ENCODE measurements around the gene SIRPA. TPM values are rescaled to one million over a fixed set of nuclear protein-coding genes. Genes with fewer than 3 reads are reported as not detected.

SIRPA gene
- total RNA-seq, 1 donor from 2014 or later = 25.5 TPM

DNA sequence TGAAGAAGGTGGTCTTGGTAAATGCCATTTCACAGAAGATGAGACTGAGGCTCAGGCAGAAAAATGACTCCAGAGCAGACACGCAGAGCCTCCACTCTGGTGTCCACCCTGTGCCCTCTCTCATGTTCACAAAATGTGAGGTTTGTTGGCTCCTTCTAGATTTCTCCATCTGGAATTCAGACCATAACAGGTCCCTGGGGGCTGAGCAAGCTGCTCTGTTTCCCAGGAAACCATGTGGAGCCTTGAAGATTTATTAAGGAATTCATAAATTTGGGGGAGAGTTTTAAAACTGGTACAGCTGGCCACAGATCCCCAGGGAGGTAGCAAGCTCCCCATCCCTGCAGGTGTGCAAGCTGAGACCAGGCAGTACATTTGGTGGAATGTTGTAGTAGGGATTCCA, 38.8 kb upstream of the SIRPA start:
- H3K36me3 ChIP-seq = no peaks in the 10 kb centered on the region
- no peak overlapping the region for H3K27ac ChIP-seq (replicated peaks)
- DNase-seq = no peak
- H3K27me3 ChIP-seq (ENCODE audit: low read depth) = peaks cover 6% of the 10 kb centered on the region
- H3K4me3 ChIP-seq = no peak overlapping the region
- TF ChIP-seq, protein P1, sequence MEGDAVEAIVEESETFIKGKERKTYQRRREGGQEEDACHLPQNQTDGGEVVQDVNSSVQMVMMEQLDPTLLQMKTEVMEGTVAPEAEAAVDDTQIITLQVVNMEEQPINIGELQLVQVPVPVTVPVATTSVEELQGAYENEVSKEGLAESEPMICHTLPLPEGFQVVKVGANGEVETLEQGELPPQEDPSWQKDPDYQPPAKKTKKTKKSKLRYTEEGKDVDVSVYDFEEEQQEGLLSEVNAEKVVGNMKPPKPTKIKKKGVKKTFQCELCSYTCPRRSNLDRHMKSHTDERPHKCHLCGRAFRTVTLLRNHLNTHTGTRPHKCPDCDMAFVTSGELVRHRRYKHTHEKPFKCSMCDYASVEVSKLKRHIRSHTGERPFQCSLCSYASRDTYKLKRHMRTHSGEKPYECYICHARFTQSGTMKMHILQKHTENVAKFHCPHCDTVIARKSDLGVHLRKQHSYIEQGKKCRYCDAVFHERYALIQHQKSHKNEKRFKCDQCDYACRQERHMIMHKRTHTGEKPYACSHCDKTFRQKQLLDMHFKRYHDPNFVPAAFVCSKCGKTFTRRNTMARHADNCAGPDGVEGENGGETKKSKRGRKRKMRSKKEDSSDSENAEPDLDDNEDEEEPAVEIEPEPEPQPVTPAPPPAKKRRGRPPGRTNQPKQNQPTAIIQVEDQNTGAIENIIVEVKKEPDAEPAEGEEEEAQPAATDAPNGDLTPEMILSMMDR (IDR thresholded peaks at IDR 0.05; ENCODE audit: borderline replicate concordance) = no peak
- intact Hi-C loops (cut with micrococcal nuclease) = no loop called here
- no peaks in the 10 kb centered on the region for H3K9me3 ChIP-seq (replicated peaks)
- no peaks in the 10 kb centered on the region for H3K4me1 ChIP-seq

DNA sequence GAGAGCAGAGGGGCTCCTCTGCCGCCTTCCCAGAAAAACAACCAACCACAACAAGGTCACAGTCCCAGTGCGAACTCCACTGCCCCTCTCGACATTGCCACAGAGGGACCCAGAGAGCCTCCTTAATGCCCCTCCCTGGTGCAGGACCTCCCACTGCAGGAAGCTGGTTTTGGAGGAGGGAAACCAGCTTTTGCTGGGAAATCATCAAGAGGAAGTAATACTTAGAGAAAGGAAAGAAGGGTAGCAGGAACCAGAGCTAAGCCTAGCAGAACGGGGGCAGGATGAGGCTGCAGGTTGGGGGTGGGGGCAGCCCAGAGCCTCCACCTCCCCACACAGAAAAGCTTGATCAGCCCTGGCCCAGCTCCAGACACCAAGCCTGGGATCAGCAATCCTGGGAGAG, 37.7 kb upstream of the SIRPA start:
- Histone ChIP-seq H3K36me3 (no peaks in the 10 kb centered on the region), H3K27me3 (ENCODE audit: low read depth) (peaks cover 12% of the 10 kb centered on the region), H3K4me3 (no peak overlapping the region), H3K9me3 (replicated peaks) (no peaks in the 10 kb centered on the region), H3K4me1 (no peaks in the 10 kb centered on the region), H3K27ac (replicated peaks) (no peak overlapping the region)
- TF ChIP-seq, protein P1 (IDR thresholded peaks at IDR 0.05; ENCODE audit: borderline replicate concordance) = no peak
- no peak for DNase-seq
- intact Hi-C loops (cut with micrococcal nuclease) = no loop called here

DNA sequence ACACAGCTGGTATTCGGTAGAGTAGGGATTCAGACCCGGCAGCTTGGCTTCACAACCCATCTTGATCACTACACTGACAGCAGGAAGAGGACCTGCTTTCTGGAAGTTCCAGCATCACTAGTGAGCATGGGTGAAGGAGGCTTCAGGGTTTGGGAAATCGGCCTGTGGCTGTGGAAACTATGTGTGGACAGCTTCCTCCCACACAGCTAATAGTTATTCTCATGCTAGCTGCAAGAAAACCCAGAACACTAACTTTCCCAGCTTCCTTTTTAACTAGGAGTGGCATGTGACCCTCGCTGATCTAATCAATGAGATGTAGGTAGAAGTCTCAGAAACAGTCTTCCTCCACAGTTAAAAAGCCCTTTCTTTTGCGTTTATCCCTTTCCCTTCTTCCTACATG, 36.3 kb upstream of the SIRPA start:
- no peak for DNase-seq
- Histone ChIP-seq H3K36me3 (no peaks in the 10 kb centered on the region), H3K27ac (replicated peaks) (no peak overlapping the region), H3K9me3 (replicated peaks) (no peaks in the 10 kb centered on the region), H3K27me3 (ENCODE audit: low read depth) (peaks cover 12% of the 10 kb centered on the region), H3K4me3 (no peak overlapping the region), H3K4me1 (no peaks in the 10 kb centered on the region)
- TF ChIP-seq, protein P1 (IDR thresholded peaks at IDR 0.05; ENCODE audit: borderline replicate concordance) = no peak
- intact Hi-C loops (cut with micrococcal nuclease) = no loop called here

DNA sequence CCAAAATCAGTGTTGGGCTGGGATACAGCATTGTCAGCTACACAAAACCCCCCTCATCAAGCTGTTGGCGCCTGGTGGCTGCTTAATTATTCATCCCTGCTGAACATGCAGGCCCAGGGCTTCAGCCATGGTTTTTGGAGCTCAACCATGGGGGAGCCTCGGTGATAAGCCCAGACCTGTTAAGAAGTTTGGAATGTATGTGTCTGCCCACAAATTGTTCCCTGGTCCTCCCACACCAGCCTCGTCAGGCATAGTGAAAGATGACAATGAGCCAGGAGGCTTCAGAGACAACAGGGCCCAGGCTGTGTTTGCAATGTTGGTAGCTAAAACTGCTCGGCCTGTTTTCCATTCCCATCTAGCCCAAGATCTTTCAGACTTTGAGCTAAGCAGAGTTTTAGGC, 34.8 kb upstream of the SIRPA start:
- no peak overlapping the region for H3K27ac ChIP-seq (replicated peaks)
- H3K4me1 ChIP-seq = no peaks in the 10 kb centered on the region
- DNase-seq = no peak
- peaks cover 12% of the 10 kb centered on the region for H3K27me3 ChIP-seq (ENCODE audit: low read depth)
- H3K36me3 ChIP-seq = no peaks in the 10 kb centered on the region
- H3K4me3 ChIP-seq = no peak overlapping the region
- TF ChIP-seq, protein P1 (IDR thresholded peaks at IDR 0.05; ENCODE audit: borderline replicate concordance) = no peak
- no peaks in the 10 kb centered on the region for H3K9me3 ChIP-seq (replicated peaks)
- intact Hi-C loops (cut with micrococcal nuclease) = no loop called here

DNA sequence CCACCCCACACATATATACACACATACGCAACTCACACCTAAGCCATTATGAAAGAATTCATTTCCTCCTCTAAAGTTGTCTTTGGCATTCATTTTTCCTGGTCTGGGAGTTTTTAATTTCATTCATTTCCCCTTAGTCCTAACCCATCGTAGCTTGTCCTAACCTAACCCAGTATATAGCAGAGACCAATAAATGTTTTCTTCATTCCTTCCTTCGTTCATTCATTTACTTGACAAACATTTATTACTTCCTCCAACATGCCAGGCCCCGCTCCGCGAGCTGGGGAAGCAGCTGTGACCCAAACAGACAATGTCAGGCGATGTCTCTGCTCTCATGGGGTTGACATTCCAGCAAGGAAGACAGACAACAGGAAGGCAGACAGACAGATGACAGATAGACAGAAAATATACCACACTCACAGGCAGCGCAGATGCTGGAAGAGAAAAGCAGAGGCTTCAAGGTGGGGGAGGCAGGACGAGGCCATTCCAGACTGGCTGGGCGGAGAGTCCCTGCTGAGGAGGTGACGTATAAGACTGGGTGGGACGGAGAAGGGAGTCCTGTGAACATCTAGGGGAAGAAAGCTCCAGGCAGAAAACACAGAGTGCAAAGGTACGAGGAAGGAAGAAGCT, 33.7 kb upstream of the SIRPA start:
- intact Hi-C loops (cut with micrococcal nuclease) = no loop called here
- no peaks in the 10 kb centered on the region for H3K9me3 ChIP-seq (replicated peaks)
- no peaks in the 10 kb centered on the region for H3K36me3 ChIP-seq
- TF ChIP-seq, protein P1 (IDR thresholded peaks at IDR 0.05; ENCODE audit: borderline replicate concordance) = no peak
- H3K27ac ChIP-seq (replicated peaks) = no peak overlapping the region
- H3K4me1 ChIP-seq = no peaks in the 10 kb centered on the region
- DNase-seq = no peak
- H3K27me3 ChIP-seq (ENCODE audit: low read depth) = peaks cover 12% of the 10 kb centered on the region
- no peak overlapping the region for H3K4me3 ChIP-seq

All from left ventricle myocardium inferior (tissue), 1 donor.